ENCODE data around the gene KPRP. TPM values are rescaled to one million over a fixed set of nuclear protein-coding genes. Genes with fewer than 3 reads are reported as not detected.

Gene KPRP
- total RNA-seq, 1 donor from 2014 or later, result not detected

DNA sequence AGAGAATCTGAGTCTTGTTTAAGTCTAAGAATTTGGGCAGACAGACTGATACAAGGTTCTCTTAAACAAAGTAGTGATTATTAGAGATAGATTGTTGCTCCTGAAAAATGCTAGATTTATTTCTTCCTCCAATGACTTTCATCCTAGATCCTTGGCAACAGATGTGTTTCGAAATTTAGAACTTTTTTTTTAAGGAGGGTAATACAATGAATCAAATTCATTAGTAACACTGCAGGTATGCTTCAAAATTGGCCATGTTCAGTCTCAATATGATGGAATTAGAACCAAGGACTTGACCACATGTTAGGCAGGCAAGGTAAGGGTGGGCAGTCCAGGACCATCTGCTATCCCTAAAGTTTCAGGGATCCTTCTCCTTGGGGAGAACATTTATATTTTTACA is 12.6 kb downstream of the KPRP start:
- no peaks in the 10 kb centered on the region for H3K4me1 Mint-ChIP-seq
- H3K4me3 Mint-ChIP-seq, result no peak overlapping the region
- no peak overlapping the region for H3K27ac Mint-ChIP-seq
- H3K27me3 Mint-ChIP-seq (ENCODE audit: low read depth), result no peaks in the 10 kb centered on the region
- DNase-seq (ENCODE audit: low spot score in 2 of 2, unreplicated experiment in 2 of 2), result no peak
- peaks cover 1% of the 10 kb centered on the region for H3K36me3 Mint-ChIP-seq
- TF ChIP-seq, protein P1, sequence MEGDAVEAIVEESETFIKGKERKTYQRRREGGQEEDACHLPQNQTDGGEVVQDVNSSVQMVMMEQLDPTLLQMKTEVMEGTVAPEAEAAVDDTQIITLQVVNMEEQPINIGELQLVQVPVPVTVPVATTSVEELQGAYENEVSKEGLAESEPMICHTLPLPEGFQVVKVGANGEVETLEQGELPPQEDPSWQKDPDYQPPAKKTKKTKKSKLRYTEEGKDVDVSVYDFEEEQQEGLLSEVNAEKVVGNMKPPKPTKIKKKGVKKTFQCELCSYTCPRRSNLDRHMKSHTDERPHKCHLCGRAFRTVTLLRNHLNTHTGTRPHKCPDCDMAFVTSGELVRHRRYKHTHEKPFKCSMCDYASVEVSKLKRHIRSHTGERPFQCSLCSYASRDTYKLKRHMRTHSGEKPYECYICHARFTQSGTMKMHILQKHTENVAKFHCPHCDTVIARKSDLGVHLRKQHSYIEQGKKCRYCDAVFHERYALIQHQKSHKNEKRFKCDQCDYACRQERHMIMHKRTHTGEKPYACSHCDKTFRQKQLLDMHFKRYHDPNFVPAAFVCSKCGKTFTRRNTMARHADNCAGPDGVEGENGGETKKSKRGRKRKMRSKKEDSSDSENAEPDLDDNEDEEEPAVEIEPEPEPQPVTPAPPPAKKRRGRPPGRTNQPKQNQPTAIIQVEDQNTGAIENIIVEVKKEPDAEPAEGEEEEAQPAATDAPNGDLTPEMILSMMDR (IDR thresholded peaks at IDR 0.05; ENCODE audit: unreplicated experiment), result no peak
- peaks cover 79% of the 10 kb centered on the region for H3K9me3 Mint-ChIP-seq

DNA sequence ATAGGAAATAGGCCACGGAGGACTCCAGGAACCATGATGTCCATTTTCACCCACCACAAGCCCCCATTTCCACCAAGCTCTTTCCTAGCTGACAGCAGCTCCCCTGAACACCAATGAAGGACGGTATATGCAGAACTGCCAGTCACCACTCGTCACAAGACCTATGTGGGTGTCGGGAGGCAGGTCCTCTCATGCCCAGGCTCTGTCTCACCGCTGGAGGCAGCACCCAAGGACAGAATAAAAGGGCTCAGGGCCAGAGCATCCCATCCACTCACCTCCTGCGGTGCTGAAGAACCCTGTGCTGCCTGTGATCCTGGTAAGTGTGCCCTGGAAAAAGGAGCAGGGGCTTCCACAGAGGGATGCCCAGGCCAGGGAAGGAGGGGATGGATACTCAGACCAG is 17.1 kb downstream of the KPRP start, which contains the start of gene LCE1F:
Gene LCE1F (plus strand): TSS at position 266 of the 400 bp plus-strand sequence. CDS start 1,232 bp downstream, outside the sequence.
- Mint-ChIP-seq H3K4me3 (no peak within 1 kb of the TSS), H3K4me1 (no peaks in the 10 kb centered on the region), H3K9me3 (peaks cover 68% of the 10 kb centered on the region), H3K36me3 (peaks cover 1% of the 10 kb centered on the region), H3K27me3 (ENCODE audit: low read depth) (no peaks in the 10 kb centered on the region), H3K27ac (no peak within 1 kb of the TSS)
- no peak for DNase-seq (ENCODE audit: low spot score in 2 of 2, unreplicated experiment in 2 of 2)
- TF ChIP-seq, protein P1 (IDR thresholded peaks at IDR 0.05; ENCODE audit: unreplicated experiment), result no peak

DNA sequence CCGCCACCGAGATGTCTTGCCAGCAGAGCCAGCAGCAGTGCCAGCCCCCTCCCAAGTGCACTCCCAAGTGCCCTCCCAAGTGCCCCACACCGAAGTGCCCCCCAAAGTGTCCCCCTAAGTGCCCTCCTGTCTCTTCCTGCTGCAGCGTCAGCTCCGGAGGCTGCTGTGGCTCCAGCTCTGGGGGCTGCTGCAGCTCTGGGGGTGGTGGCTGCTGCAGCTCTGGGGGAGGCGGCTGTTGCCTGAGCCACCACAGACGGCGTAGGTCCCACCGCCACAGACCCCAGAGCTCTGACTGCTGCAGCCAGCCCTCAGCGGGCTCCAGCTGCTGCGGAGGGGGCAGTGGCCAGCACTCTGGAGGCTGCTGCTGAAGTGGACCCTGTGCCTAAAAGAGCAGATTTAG is 18.5 kb downstream of the KPRP start:
- H3K27me3 Mint-ChIP-seq (ENCODE audit: low read depth), result no peaks in the 10 kb centered on the region
- H3K27ac Mint-ChIP-seq, result no peak overlapping the region
- TF ChIP-seq, protein P1 (IDR thresholded peaks at IDR 0.05; ENCODE audit: unreplicated experiment), result no peak
- H3K36me3 Mint-ChIP-seq, result peaks cover 1% of the 10 kb centered on the region
- peaks cover 59% of the 10 kb centered on the region for H3K9me3 Mint-ChIP-seq
- no peak for DNase-seq (ENCODE audit: low spot score in 2 of 2, unreplicated experiment in 2 of 2)
- no peaks in the 10 kb centered on the region for H3K4me1 Mint-ChIP-seq
- H3K4me3 Mint-ChIP-seq, result no peak overlapping the region

DNA sequence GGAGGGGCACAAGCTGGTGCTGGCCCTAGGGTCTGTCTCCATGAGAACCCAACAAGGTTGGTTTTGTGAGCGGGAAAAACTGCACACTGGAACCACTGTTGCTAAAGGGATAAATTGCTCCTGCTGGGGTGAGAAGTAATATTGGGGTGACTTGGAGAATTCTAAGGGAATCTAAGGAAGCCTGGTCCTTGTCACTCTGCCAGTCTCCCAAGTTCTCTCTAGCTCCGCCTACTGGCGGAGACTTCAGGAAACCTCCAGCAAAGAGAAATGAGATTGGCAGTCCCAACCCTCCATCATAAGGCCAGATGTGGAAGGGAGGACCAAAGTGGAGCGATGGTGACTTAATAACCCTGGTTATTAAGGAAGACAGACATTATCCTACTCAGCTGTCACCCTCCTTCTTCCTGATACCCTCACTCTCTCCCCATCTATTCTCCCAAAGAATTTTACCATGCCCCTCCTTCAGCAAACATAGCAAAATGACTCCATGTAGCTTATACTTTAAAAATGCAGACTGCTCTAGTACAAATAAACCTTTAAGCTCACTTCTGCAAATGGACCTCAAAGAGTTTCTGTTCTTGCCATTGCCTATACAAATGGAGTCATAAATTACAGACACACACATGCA is 19.8 kb downstream of the KPRP start:
- no peak for DNase-seq (ENCODE audit: low spot score in 2 of 2, unreplicated experiment in 2 of 2)
- TF ChIP-seq, protein P1 (IDR thresholded peaks at IDR 0.05; ENCODE audit: unreplicated experiment), result no peak
- Mint-ChIP-seq H3K4me1 (no peaks in the 10 kb centered on the region), H3K27me3 (ENCODE audit: low read depth) (no peaks in the 10 kb centered on the region), H3K4me3 (no peak overlapping the region), H3K27ac (no peak overlapping the region), H3K9me3 (peaks cover 58% of the 10 kb centered on the region), H3K36me3 (peaks cover 1% of the 10 kb centered on the region)

DNA sequence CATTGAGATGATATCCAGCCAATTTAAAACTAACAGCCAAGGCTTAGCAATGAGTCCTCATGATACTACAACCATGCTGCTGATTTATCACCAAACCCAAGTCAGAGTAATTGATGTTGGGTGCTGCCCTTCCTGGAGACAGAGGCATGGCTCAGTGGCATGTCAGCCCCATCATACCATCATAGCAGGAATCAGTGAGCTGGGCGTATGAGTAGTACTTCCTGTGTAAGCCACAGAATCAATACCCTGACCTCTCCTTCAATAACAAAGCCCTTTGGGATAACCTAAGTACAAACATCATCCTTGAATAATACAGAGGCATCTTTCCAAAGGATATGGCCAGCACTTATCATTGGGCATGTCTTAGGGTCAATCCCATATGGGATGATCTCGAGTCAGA is 25.3 kb downstream of the KPRP start:
- DNase-seq (ENCODE audit: low spot score in 2 of 2, unreplicated experiment in 2 of 2), result no peak
- Mint-ChIP-seq H3K27me3 (ENCODE audit: low read depth) (no peaks in the 10 kb centered on the region), H3K36me3 (no peaks in the 10 kb centered on the region), H3K27ac (no peak overlapping the region), H3K4me3 (no peak overlapping the region), H3K4me1 (no peaks in the 10 kb centered on the region), H3K9me3 (peaks cover 64% of the 10 kb centered on the region)
- TF ChIP-seq, protein P1 (IDR thresholded peaks at IDR 0.05; ENCODE audit: unreplicated experiment), result no peak
